SK-N-MC (cell line): Measurements from ENCODE around the gene LGALS7.

Experiments used
- DNase-seq: peaks from one replicate; pipeline ENCODE4 v3.0.0-alpha.2; 2011; ENCODE audit warnings: low read depth, low spot score
- H3K27ac ChIP-seq: fragments of 200-600 bp; sonication (generic); 2 replicates; pipeline ENCODE4 v1.5.1; 2016; ENCODE audit warnings: mixed run types
- H3K36me3 ChIP-seq: fragments of 200-600 bp; sonication (generic); 2 replicates; pipeline ENCODE4 v1.6.1; 2017; ENCODE audit warnings: antibody characterized with exemption, low read length, mixed read lengths; ENCODE audit not compliant: insufficient read depth
- H3K4me3 ChIP-seq: fragments of 200-600 bp; sonication (generic); 2 replicates; pipeline ENCODE4 v1.5.1; 2016
- H3K9ac ChIP-seq: fragments of 200-600 bp; sonication (generic); 2 replicates; pipeline ENCODE4 v1.8.0; 2017; ENCODE audit warnings: mixed run types, mixed read lengths; ENCODE audit not compliant: insufficient read length
- H3K9me3 ChIP-seq: fragments of 200-600 bp; sonication (generic); 2 replicates; pipeline ENCODE4 v1.6.1; 2017; ENCODE audit warnings: low read depth, mild to moderate bottlenecking, antibody characterized with exemption, low read length, moderate library complexity, mixed read lengths
- EZH2 ChIP-seq: fragments of 200-600 bp; sonication (generic); IDR thresholded peaks from one replicate; pipeline ENCODE4 v1.6.1; 2017; ENCODE audit warnings: antibody characterized with exemption
- FOXP2 ChIP-seq: optimal IDR thresholded peaks from 2 replicates; pipeline ENCODE3; 2011; ENCODE audit warnings: mild to moderate bottlenecking, moderate library complexity; ENCODE audit not compliant: insufficient read depth; ENCODE audit errors: extremely low read length, control extremely low read depth
- POLR2AphosphoS5 ChIP-seq: IDR thresholded peaks from 2 replicates; pipeline ENCODE4 v1.6.1; 2012; ENCODE audit warnings: mild to moderate bottlenecking, low read depth, low read length, borderline replicate concordance

Gene LGALS7

DNA sequence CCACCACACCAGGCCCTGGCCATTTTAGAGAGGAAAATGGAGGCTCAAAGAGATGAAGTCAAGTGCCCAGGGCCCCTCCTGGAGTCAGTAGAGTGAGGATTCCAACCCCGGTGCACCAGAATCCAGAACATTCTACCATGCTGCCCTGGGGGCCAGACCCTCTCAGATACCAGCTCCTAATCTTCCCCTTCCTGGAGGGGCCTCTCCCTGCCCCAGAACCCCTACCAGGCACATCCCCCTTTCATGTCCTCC lies 40.1 kb downstream of the LGALS7 start:
- DNase-seq = no peak
- no peak overlapping the region for H3K9ac ChIP-seq

DNA sequence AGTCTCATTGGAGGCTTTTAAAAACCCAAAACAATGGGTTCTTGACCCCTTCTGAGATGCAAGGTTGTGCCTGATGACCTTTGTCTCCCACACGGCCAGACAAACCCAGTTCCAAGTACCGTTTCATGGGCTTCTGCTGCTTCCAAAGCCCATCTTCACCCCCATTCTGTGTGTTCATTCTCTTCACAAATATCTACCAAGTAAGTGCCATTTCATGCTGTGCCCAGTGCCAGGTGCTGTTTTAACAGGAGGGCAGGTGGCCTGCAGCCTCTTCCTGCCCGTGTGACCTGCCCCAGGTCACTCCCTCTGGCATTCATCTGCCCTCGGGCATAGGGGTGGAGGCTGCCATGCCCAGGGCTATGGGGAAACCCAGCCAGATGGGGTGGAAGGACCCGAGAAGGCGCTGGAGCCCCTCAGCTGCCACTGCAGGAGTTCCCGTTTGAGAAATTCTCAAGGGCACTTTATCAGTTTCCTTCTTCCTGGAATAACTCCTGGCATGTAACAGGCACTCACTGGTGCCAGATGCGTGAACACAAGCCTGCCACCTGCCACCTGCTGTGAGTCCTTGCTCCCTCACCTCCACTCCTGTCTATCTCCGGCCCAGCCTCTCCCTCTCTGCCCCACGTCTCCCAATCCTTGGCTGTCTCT lies 41.5 kb downstream of the LGALS7 start:
- no peak for DNase-seq
- TF ChIP-seq FOXP2 = no peak
- no peak for TF ChIP-seq POLR2AphosphoS5
- TF ChIP-seq EZH2 = no peak
- no peak overlapping the region for H3K4me3 ChIP-seq
- no peaks in the 10 kb centered on the region for H3K9me3 ChIP-seq
- peak overlapping the region; percentile 54; the same call in 1 of the 2 replicates for H3K27ac ChIP-seq
- H3K9ac ChIP-seq = no peak overlapping the region
- peaks cover 4% of the 10 kb centered on the region; the same call in 1 of the 2 replicates for H3K36me3 ChIP-seq

More for the DNA sequence above, 40.1 kb downstream of the LGALS7 start:
- TF ChIP-seq FOXP2 = no peak
- no peak for TF ChIP-seq EZH2
- no peak for TF ChIP-seq POLR2AphosphoS5
- Histone ChIP-seq H3K4me3 (no peak overlapping the region), H3K9me3 (no peaks in the 10 kb centered on the region), H3K27ac (no peak overlapping the region), H3K36me3 (no peaks in the 10 kb centered on the region; the same call in 1 of the 2 replicates)

GRCh38 chr19:38730731-38731589 lies 42.4 kb downstream of the LGALS7 start:
- Histone ChIP-seq H3K36me3 (peaks cover 5% of the 10 kb centered on the region; the same call in 1 of the 2 replicates), H3K9me3 (no peaks in the 10 kb centered on the region), H3K9ac (no peak overlapping the region), H3K4me3 (no peak overlapping the region), H3K27ac (peak overlapping the region; percentile 54; the same call in 1 of the 2 replicates)
- no peak for TF ChIP-seq POLR2AphosphoS5
- no peak for DNase-seq

GRCh38 chr19:38730470-38730730 lies 42.9 kb downstream of the LGALS7 start:
- Histone ChIP-seq H3K36me3 (peaks cover 6% of the 10 kb centered on the region; the same call in 1 of the 2 replicates), H3K27ac (no peak overlapping the region), H3K4me3 (no peak overlapping the region), H3K9me3 (no peaks in the 10 kb centered on the region), H3K9ac (no peak overlapping the region)
- TF ChIP-seq POLR2AphosphoS5 (no peak), FOXP2 (no peak), EZH2 (no peak)
- DNase-seq = no peak

GRCh38 chr19:38729653-38730469 lies 43.5 kb downstream of the LGALS7 start:
- no peak for TF ChIP-seq FOXP2

GRCh38 chr19:38728752-38729541 lies 44.4 kb downstream of the LGALS7 start:
- Histone ChIP-seq H3K9ac (no peak overlapping the region), H3K27ac (no peak overlapping the region), H3K9me3 (no peaks in the 10 kb centered on the region), H3K36me3 (peaks cover 13% of the 10 kb centered on the region; the same call in 1 of the 2 replicates), H3K4me3 (no peak overlapping the region)
- no peak for DNase-seq
- TF ChIP-seq EZH2 (no peak), POLR2AphosphoS5 (no peak), FOXP2 (no peak)

More at GRCh38 chr19:38729653-38730469, 43.5 kb downstream of the LGALS7 start:
- no peak overlapping the region for H3K9ac ChIP-seq
- H3K27ac ChIP-seq = no peak overlapping the region
- H3K4me3 ChIP-seq = no peak overlapping the region
- H3K9me3 ChIP-seq = no peaks in the 10 kb centered on the region
- DNase-seq = no peak
- H3K36me3 ChIP-seq = peaks cover 11% of the 10 kb centered on the region; the same call in 1 of the 2 replicates

- Histone ChIP-seq H3K4me3 (no peak overlapping the region), H3K9me3 (no peaks in the 10 kb centered on the region), H3K27ac (no peak overlapping the region), H3K9ac (no peak overlapping the region), H3K36me3 (peaks cover 19% of the 10 kb centered on the region; the same call in 1 of the 2 replicates)
- DNase-seq = no peak
- TF ChIP-seq POLR2AphosphoS5 (no peak; the same call in 1 of the 2 replicates), EZH2 (no peak), FOXP2 (no peak)
Measured at GRCh38 chr19:38727868-38728660, 45.3 kb downstream of the LGALS7 start.
